SK-N-SH treated with all-trans-retinoic acid at 6 μM for 48 hours (cell line): ENCODE measurements around the gene MDH1B.

Experiments used
- ATAC-seq: fragments of 200-7000 bp; cut with Tn5 transposase; 3 replicates; pipeline ENCODE4 v1.9.1; 2020; ENCODE audit warnings: mild to moderate bottlenecking, moderate library complexity
- CREB5 ChIP-seq: fragments of 250-450 bp; sonication (Bioruptor Pico); IDR thresholded peaks from 2 replicates; pipeline ENCODE4 v1.5.1; 2020; ENCODE audit warnings: low read depth, mild to moderate bottlenecking, moderate library complexity
- CSRNP3 ChIP-seq: fragments of 250-450 bp; sonication (Bioruptor Pico); IDR thresholded peaks from 2 replicates; pipeline ENCODE4 v1.5.1; 2021; ENCODE audit warnings: mild to moderate bottlenecking, moderate library complexity
- ESRRG ChIP-seq: fragments of 250-450 bp; sonication (Bioruptor Pico); IDR thresholded peaks from 2 replicates; pipeline ENCODE4 v1.6.1; 2021; ENCODE audit warnings: mild to moderate bottlenecking
- GLIS3 ChIP-seq: fragments of 250-450 bp; sonication (Bioruptor Pico); IDR thresholded peaks from 2 replicates; pipeline ENCODE4 v1.5.0; 2020; ENCODE audit warnings: mild to moderate bottlenecking, moderate library complexity
- PATZ1 ChIP-seq: fragments of 250-450 bp; sonication (Bioruptor Pico); IDR thresholded peaks from 2 replicates; pipeline ENCODE4 v1.8.0; 2020; ENCODE audit warnings: mild to moderate bottlenecking, moderate library complexity, borderline replicate concordance
- POU6F1 ChIP-seq: fragments of 250-450 bp; sonication (Bioruptor Pico); IDR thresholded peaks from 2 replicates; pipeline ENCODE4 v1.8.0; 2021; ENCODE audit warnings: low read depth, mild to moderate bottlenecking, moderate library complexity, borderline replicate concordance
- PPARA ChIP-seq: fragments of 250-450 bp; sonication (Bioruptor Pico); IDR thresholded peaks from 2 replicates; pipeline ENCODE4 v1.5.0; 2020; ENCODE audit warnings: mild to moderate bottlenecking, borderline replicate concordance
- RARB ChIP-seq: fragments of 250-450 bp; sonication (Bioruptor Pico); IDR thresholded peaks from 2 replicates; pipeline ENCODE4 v1.8.0; 2021; ENCODE audit warnings: mild to moderate bottlenecking, moderate library complexity
- TCF4 ChIP-seq: fragments of 250-450 bp; sonication (Bioruptor Pico); IDR thresholded peaks from 2 replicates; pipeline ENCODE4 v1.8.0; 2021; ENCODE audit warnings: mild to moderate bottlenecking, moderate library complexity, borderline replicate concordance
- TSHZ2 ChIP-seq: fragments of 250-450 bp; sonication (Bioruptor Pico); IDR thresholded peaks from 2 replicates; pipeline ENCODE4 v1.5.0; 2020; ENCODE audit warnings: mild to moderate bottlenecking, moderate library complexity
- ZC3H10 ChIP-seq: fragments of 250-450 bp; sonication (Bioruptor Pico); IDR thresholded peaks from 2 replicates; pipeline ENCODE4 v1.5.1; 2021; ENCODE audit warnings: mild to moderate bottlenecking, moderate library complexity
- ZFP30 ChIP-seq: fragments of 450-650 bp; formaldehyde crosslinking; IDR thresholded peaks from 2 replicates; pipeline ENCODE4 v1.5.0; 2022; ENCODE audit warnings: mild to moderate bottlenecking, moderate library complexity
- ZNF565 ChIP-seq: fragments of 450-650 bp; formaldehyde crosslinking; conservative IDR thresholded peaks from 2 replicates; pipeline ENCODE4 v1.5.0; 2020; ENCODE audit warnings: low read depth, mild to moderate bottlenecking, moderate library complexity
- ZNF70 ChIP-seq: fragments of 450-650 bp; formaldehyde crosslinking; IDR thresholded peaks from 2 replicates; pipeline ENCODE4 v1.5.0; 2020; ENCODE audit warnings: mild to moderate bottlenecking, moderate library complexity
- ZNF8 ChIP-seq: fragments of 450-650 bp; formaldehyde crosslinking; IDR thresholded peaks from 2 replicates; pipeline ENCODE4 v1.5.0; 2020; ENCODE audit warnings: mild to moderate bottlenecking, moderate library complexity

Gene MDH1B

GRCh38 chr2:206776432-206776831 is 11.3 kb upstream of the MDH1B start:
- ATAC-seq: no peak
- TF ChIP-seq CREB5 (CRISPR knock-in tag): no peak
- no peak for TF ChIP-seq RARB (CRISPR knock-in tag)
- TF ChIP-seq ZNF565 (CRISPR knock-in tag): no peak
- TF ChIP-seq ZNF8 (CRISPR knock-in tag): no peak
- no peak for TF ChIP-seq ZFP30 (CRISPR knock-in tag)
- no peak for TF ChIP-seq CSRNP3 (CRISPR knock-in tag)
- no peak for TF ChIP-seq ESRRG (CRISPR knock-in tag)
- no peak for TF ChIP-seq PATZ1 (CRISPR knock-in tag)
- TF ChIP-seq, all 23 proteins: peak for 0

- TF ChIP-seq ZC3H10 (no peak), POU6F1 (CRISPR knock-in tag) (no peak), GLIS3 (CRISPR knock-in tag) (no peak), CREB5 (CRISPR knock-in tag) (no peak), ZNF565 (CRISPR knock-in tag) (no peak), RARB (CRISPR knock-in tag) (no peak), CSRNP3 (CRISPR knock-in tag) (no peak), TSHZ2 (CRISPR knock-in tag) (no peak), TCF4 (CRISPR knock-in tag) (no peak), ZNF70 (CRISPR knock-in tag) (no peak), PPARA (CRISPR knock-in tag) (no peak), ZFP30 (CRISPR knock-in tag) (no peak), ZNF8 (CRISPR knock-in tag) (no peak)
- no peak for ATAC-seq
Observed at GRCh38 chr2:206774871-206775270, 9.7 kb upstream of the MDH1B start.
